Hepatocyte (in vitro differentiated cells): ENCODE measurements around the gene CACNG6. TPM values are rescaled to one million over a fixed set of nuclear protein-coding genes. Genes with fewer than 3 reads are reported as not detected.
A peak's percentile ranks its signal among the peaks of the same experiment; 100 is the strongest.

Source experiments
- DNase-seq: peaks from one replicate; pipeline ENCODE4 v3.0.0-alpha.2; 2016; ENCODE audit warnings: low spot score
- H2AFZ ChIP-seq: fragments of 200-600 bp; sonication (generic); 2 replicates; pipeline ENCODE4 v1.6.0; 2016; ENCODE audit warnings: antibody characterized with exemption, mild to moderate bottlenecking
- H3K27ac ChIP-seq: fragments of 200-600 bp; sonication (generic); 2 replicates; pipeline ENCODE4 v1.5.1; 2016; ENCODE audit warnings: mild to moderate bottlenecking
- H3K27me3 ChIP-seq: fragments of 200-600 bp; sonication (generic); 2 replicates; pipeline ENCODE4 v1.6.1; 2016
- H3K36me3 ChIP-seq: fragments of 200-600 bp; sonication (generic); replicated peaks from 2 replicates; pipeline ENCODE4 v1.5.1; 2016; ENCODE audit warnings: low read depth; ENCODE audit not compliant: insufficient read depth
- H3K4me1 ChIP-seq: fragments of 200-600 bp; sonication (generic); 2 replicates; pipeline ENCODE4 v1.5.1; 2016; ENCODE audit warnings: mild to moderate bottlenecking, moderate library complexity; ENCODE audit not compliant: insufficient read depth
- H3K4me2 ChIP-seq: fragments of 200-600 bp; sonication (generic); 2 replicates; pipeline ENCODE4 v1.6.0; 2016
- H3K4me3 ChIP-seq: fragments of 200-600 bp; sonication (generic); 2 replicates; pipeline ENCODE4 v1.5.1; 2016; ENCODE audit warnings: mild to moderate bottlenecking
- H3K79me2 ChIP-seq: fragments of 200-600 bp; sonication (generic); 2 replicates; pipeline ENCODE4 v1.6.0; 2017; ENCODE audit warnings: mild to moderate bottlenecking
- H3K9me2 ChIP-seq: fragments of 200-600 bp; sonication (generic); replicated peaks from 2 replicates; pipeline ENCODE4 v1.6.0; 2017; ENCODE audit warnings: mild to moderate bottlenecking; ENCODE audit not compliant: insufficient read depth
- H3K9me3 ChIP-seq: fragments of 200-600 bp; sonication (generic); 2 replicates; pipeline ENCODE4 v1.5.1; 2016; ENCODE audit warnings: low read depth, mild to moderate bottlenecking
- H4K20me1 ChIP-seq: fragments of 200-600 bp; sonication (generic); 2 replicates; pipeline ENCODE4 v1.6.0; 2016; ENCODE audit warnings: mild to moderate bottlenecking; ENCODE audit not compliant: insufficient read depth, poor library complexity, severe bottlenecking
- CTCF ChIP-seq: fragments of 200-600 bp; sonication (generic); IDR thresholded peaks from 2 replicates; pipeline ENCODE4 v1.5.1; 2016; ENCODE audit warnings: antibody characterized with exemption, mild to moderate bottlenecking; ENCODE audit not compliant: poor library complexity
- EZH2 ChIP-seq: fragments of 200-600 bp; sonication (generic); IDR thresholded peaks from 2 replicates; pipeline ENCODE4 v1.6.1; 2016; ENCODE audit warnings: antibody characterized with exemption, mild to moderate bottlenecking, borderline replicate concordance
- EZH2phosphoT487 ChIP-seq: fragments of 200-600 bp; sonication (generic); IDR thresholded peaks from one replicate; pipeline ENCODE4 v1.6.1; 2018; ENCODE audit warnings: antibody characterized with exemption, mild to moderate bottlenecking, low read depth, moderate library complexity; ENCODE audit not compliant: unreplicated experiment, severe bottlenecking
- WGBS: methylation state at CpG from one replicate; pipeline ENCODE4 v1.1.6; 2016; ENCODE audit warnings: low lambda C conversion rate; ENCODE audit errors: missing lambda C conversion rate; 5-methylcytosine and 5-hydroxymethylcytosine counted together
- polyA plus RNA-seq: library from polyadenylated mRNA; unstranded; fragments of >200 nt; fragmentation: Nextera tagmentation; extraction: Ambion mirVana; gene quantifications from 2 replicates; pipeline ENCODE4 v1.2.1, GENCODE V29; 2016
- total RNA-seq: library from RNA; depleted of rRNA; stranded (reverse); fragments of >200 nt; gene quantifications from 2 replicates; pipeline ENCODE4 v1.2.3, GENCODE V29; 2014

Gene CACNG6
- total and polyA plus RNA-seq, 2 experiments from 2014 or later: 0.23 TPM; not detected in 1

- peak overlapping the region; percentile 82 for H3K4me2 ChIP-seq
- 2% methylated on average over 9 of the region's 9 CpGs for WGBS
Measured at GRCh38 chr19:53977429-53977990, 13.9 kb upstream of the CACNG6 start.

GRCh38 chr19:53977991-53978731 lies 13.3 kb upstream of the CACNG6 start:
- H3K27me3 ChIP-seq: peaks cover 29% of the 10 kb centered on the region
- H2AFZ ChIP-seq: peak overlapping the region; percentile 88
- H3K4me3 ChIP-seq: peak overlapping the region; percentile 4
- H3K9me2 ChIP-seq: no peaks in the 10 kb centered on the region
- H3K36me3 ChIP-seq: no peaks in the 10 kb centered on the region
- H3K4me2 ChIP-seq: peak overlapping the region; percentile 82
- TF ChIP-seq EZH2 (peak; percentile 59), CTCF (no peak)
- H3K9me3 ChIP-seq: no peaks in the 10 kb centered on the region
- WGBS: 5% methylated on average over 48 of the region's 54 CpGs
- peaks cover 8% of the 10 kb centered on the region for H3K4me1 ChIP-seq
- H3K79me2 ChIP-seq: no peaks in the 10 kb centered on the region
- peak; percentile 85 for DNase-seq
- H4K20me1 ChIP-seq: no peaks in the 10 kb centered on the region
- no peak overlapping the region for H3K27ac ChIP-seq

More at GRCh38 chr19:53977429-53977990, 13.9 kb upstream of the CACNG6 start:
- Histone ChIP-seq H3K9me3 (no peaks in the 10 kb centered on the region), H3K9me2 (no peaks in the 10 kb centered on the region), H2AFZ (peak overlapping the region; percentile 88), H4K20me1 (no peaks in the 10 kb centered on the region), H3K4me1 (peaks cover 8% of the 10 kb centered on the region), H3K27ac (no peak overlapping the region), H3K27me3 (peaks cover 28% of the 10 kb centered on the region), H3K4me3 (peak overlapping the region; percentile 4), H3K36me3 (no peaks in the 10 kb centered on the region), H3K79me2 (no peaks in the 10 kb centered on the region)
- DNase-seq: peak; percentile 89
- no peak for TF ChIP-seq EZH2phosphoT487
- no peak for TF ChIP-seq CTCF
- TF ChIP-seq EZH2: no peak

GRCh38 chr19:53978975-53979801 lies 12.2 kb upstream of the CACNG6 start:
- peaks cover 37% of the 10 kb centered on the region for H3K27me3 ChIP-seq

More at GRCh38 chr19:53978975-53979801, 12.2 kb upstream of the CACNG6 start:
- no peaks in the 10 kb centered on the region for H3K9me3 ChIP-seq
- TF ChIP-seq CTCF: no peak
- TF ChIP-seq EZH2: peak; percentile 72
- H3K79me2 ChIP-seq: no peaks in the 10 kb centered on the region
- no peak overlapping the region for H3K27ac ChIP-seq
- H3K4me3 ChIP-seq: no peak overlapping the region
- H3K9me2 ChIP-seq: no peaks in the 10 kb centered on the region
- WGBS: 10% methylated on average over 13 of the region's 19 CpGs
- no peaks in the 10 kb centered on the region for H3K36me3 ChIP-seq
- H3K4me2 ChIP-seq: peak overlapping the region; percentile 81
- peaks cover 8% of the 10 kb centered on the region for H3K4me1 ChIP-seq
- no peaks in the 10 kb centered on the region for H4K20me1 ChIP-seq
- peak overlapping the region; percentile 37 for H2AFZ ChIP-seq
- DNase-seq: no peak
